GM23338 (cell line): Measurements from ENCODE around the gene OR10J4.

Experiments used
- EZH2 ChIP-seq: fragments of 200-600 bp; sonication (generic); IDR thresholded peaks from one replicate; pipeline ENCODE4 v1.8.0; 2017; ENCODE audit warnings: antibody characterized with exemption, mild to moderate bottlenecking, low read depth; ENCODE audit not compliant: unreplicated experiment
- EZH2phosphoT487 ChIP-seq: fragments of 200-600 bp; sonication (generic); IDR thresholded peaks from one replicate; pipeline ENCODE4 v1.8.1; 2018; ENCODE audit warnings: antibody characterized with exemption; ENCODE audit not compliant: unreplicated experiment
- JUNB ChIP-seq: IDR thresholded peaks from one replicate; pipeline ENCODE4 v1.6.1; 2016; ENCODE audit warnings: antibody characterized with exemption; ENCODE audit not compliant: unreplicated experiment
- POLR2AphosphoS5 ChIP-seq: IDR thresholded peaks from 2 replicates; pipeline ENCODE4 v1.6.1; 2016; ENCODE audit warnings: antibody characterized with exemption, low read depth
- STAT1 ChIP-seq: IDR thresholded peaks from one replicate; pipeline ENCODE4 v1.6.1; 2016; ENCODE audit warnings: antibody characterized with exemption; ENCODE audit not compliant: unreplicated experiment
- ZNF114 ChIP-seq: fragments of 250-450 bp; sonication (Bioruptor Pico); IDR thresholded peaks from 2 replicates; pipeline ENCODE4 v1.5.0; 2020; ENCODE audit warnings: mild to moderate bottlenecking, moderate library complexity
- TF ChIP-seq, protein P1 (sequence below), 2 experiments: fragments of 200-600 bp in 1 of 2; sonication (generic) in 1 of 2; conservative IDR thresholded peaks; 2 replicates each; pipeline versions ENCODE4 v1.5.1 to v1.6.1; 2016 to 2017; ENCODE audit warnings: antibody characterized with exemption in 2 of 2, low read depth in 2 of 2, mild to moderate bottlenecking in 2 of 2, moderate library complexity in 1 of 2
- TF ChIP-seq, protein P2 (sequence below): IDR thresholded peaks from 2 replicates; pipeline ENCODE4 v1.6.1; 2016; ENCODE audit warnings: antibody characterized with exemption
- TF ChIP-seq, protein P3 (sequence below): IDR thresholded peaks from one replicate; pipeline ENCODE4 v1.6.1; 2018; ENCODE audit warnings: antibody characterized with exemption; ENCODE audit not compliant: unreplicated experiment
- TF ChIP-seq, protein P4 (sequence below): fragments of 250-450 bp; sonication (Bioruptor Pico); IDR thresholded peaks from 2 replicates; pipeline ENCODE4 v1.5.0; 2020; ENCODE audit warnings: mild to moderate bottlenecking, moderate library complexity

DNA sequence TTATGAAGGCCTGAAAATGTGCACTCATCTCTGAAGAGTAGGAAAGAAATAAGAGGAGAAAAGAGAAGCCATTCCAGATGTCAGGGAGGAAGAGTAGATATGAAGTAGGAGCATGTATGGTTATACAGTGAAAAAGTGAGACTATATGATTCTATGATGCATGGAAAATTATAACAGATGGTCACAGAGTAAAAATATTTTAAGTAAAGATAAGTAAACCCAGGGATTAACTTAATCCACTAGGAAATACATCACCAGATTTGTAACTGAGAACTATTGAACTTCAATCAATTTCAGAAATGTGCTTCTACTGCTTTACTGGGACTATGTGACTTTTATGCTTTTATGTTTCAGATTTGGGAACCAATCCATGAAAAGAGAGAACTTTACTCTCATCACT lies 7.4 kb downstream of the OR10J4 start, which contains the start of gene OR10J1:
- TF ChIP-seq, protein P1, sequence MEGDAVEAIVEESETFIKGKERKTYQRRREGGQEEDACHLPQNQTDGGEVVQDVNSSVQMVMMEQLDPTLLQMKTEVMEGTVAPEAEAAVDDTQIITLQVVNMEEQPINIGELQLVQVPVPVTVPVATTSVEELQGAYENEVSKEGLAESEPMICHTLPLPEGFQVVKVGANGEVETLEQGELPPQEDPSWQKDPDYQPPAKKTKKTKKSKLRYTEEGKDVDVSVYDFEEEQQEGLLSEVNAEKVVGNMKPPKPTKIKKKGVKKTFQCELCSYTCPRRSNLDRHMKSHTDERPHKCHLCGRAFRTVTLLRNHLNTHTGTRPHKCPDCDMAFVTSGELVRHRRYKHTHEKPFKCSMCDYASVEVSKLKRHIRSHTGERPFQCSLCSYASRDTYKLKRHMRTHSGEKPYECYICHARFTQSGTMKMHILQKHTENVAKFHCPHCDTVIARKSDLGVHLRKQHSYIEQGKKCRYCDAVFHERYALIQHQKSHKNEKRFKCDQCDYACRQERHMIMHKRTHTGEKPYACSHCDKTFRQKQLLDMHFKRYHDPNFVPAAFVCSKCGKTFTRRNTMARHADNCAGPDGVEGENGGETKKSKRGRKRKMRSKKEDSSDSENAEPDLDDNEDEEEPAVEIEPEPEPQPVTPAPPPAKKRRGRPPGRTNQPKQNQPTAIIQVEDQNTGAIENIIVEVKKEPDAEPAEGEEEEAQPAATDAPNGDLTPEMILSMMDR (conservative IDR thresholded peaks at IDR 0.05; ENCODE audit: low read depth in 2 of 2), result no peak
- TF ChIP-seq POLR2AphosphoS5 (no peak), EZH2phosphoT487 (no peak), ZNF114 (CRISPR knock-in tag) (no peak), STAT1 (no peak), EZH2 (no peak), JUNB (no peak)
- TF ChIP-seq, protein P2, sequence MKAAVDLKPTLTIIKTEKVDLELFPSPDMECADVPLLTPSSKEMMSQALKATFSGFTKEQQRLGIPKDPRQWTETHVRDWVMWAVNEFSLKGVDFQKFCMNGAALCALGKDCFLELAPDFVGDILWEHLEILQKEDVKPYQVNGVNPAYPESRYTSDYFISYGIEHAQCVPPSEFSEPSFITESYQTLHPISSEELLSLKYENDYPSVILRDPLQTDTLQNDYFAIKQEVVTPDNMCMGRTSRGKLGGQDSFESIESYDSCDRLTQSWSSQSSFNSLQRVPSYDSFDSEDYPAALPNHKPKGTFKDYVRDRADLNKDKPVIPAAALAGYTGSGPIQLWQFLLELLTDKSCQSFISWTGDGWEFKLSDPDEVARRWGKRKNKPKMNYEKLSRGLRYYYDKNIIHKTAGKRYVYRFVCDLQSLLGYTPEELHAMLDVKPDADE, result no peak
- TF ChIP-seq, protein P3, sequence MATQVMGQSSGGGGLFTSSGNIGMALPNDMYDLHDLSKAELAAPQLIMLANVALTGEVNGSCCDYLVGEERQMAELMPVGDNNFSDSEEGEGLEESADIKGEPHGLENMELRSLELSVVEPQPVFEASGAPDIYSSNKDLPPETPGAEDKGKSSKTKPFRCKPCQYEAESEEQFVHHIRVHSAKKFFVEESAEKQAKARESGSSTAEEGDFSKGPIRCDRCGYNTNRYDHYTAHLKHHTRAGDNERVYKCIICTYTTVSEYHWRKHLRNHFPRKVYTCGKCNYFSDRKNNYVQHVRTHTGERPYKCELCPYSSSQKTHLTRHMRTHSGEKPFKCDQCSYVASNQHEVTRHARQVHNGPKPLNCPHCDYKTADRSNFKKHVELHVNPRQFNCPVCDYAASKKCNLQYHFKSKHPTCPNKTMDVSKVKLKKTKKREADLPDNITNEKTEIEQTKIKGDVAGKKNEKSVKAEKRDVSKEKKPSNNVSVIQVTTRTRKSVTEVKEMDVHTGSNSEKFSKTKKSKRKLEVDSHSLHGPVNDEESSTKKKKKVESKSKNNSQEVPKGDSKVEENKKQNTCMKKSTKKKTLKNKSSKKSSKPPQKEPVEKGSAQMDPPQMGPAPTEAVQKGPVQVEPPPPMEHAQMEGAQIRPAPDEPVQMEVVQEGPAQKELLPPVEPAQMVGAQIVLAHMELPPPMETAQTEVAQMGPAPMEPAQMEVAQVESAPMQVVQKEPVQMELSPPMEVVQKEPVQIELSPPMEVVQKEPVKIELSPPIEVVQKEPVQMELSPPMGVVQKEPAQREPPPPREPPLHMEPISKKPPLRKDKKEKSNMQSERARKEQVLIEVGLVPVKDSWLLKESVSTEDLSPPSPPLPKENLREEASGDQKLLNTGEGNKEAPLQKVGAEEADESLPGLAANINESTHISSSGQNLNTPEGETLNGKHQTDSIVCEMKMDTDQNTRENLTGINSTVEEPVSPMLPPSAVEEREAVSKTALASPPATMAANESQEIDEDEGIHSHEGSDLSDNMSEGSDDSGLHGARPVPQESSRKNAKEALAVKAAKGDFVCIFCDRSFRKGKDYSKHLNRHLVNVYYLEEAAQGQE, result no peak
- TF ChIP-seq, protein P4, sequence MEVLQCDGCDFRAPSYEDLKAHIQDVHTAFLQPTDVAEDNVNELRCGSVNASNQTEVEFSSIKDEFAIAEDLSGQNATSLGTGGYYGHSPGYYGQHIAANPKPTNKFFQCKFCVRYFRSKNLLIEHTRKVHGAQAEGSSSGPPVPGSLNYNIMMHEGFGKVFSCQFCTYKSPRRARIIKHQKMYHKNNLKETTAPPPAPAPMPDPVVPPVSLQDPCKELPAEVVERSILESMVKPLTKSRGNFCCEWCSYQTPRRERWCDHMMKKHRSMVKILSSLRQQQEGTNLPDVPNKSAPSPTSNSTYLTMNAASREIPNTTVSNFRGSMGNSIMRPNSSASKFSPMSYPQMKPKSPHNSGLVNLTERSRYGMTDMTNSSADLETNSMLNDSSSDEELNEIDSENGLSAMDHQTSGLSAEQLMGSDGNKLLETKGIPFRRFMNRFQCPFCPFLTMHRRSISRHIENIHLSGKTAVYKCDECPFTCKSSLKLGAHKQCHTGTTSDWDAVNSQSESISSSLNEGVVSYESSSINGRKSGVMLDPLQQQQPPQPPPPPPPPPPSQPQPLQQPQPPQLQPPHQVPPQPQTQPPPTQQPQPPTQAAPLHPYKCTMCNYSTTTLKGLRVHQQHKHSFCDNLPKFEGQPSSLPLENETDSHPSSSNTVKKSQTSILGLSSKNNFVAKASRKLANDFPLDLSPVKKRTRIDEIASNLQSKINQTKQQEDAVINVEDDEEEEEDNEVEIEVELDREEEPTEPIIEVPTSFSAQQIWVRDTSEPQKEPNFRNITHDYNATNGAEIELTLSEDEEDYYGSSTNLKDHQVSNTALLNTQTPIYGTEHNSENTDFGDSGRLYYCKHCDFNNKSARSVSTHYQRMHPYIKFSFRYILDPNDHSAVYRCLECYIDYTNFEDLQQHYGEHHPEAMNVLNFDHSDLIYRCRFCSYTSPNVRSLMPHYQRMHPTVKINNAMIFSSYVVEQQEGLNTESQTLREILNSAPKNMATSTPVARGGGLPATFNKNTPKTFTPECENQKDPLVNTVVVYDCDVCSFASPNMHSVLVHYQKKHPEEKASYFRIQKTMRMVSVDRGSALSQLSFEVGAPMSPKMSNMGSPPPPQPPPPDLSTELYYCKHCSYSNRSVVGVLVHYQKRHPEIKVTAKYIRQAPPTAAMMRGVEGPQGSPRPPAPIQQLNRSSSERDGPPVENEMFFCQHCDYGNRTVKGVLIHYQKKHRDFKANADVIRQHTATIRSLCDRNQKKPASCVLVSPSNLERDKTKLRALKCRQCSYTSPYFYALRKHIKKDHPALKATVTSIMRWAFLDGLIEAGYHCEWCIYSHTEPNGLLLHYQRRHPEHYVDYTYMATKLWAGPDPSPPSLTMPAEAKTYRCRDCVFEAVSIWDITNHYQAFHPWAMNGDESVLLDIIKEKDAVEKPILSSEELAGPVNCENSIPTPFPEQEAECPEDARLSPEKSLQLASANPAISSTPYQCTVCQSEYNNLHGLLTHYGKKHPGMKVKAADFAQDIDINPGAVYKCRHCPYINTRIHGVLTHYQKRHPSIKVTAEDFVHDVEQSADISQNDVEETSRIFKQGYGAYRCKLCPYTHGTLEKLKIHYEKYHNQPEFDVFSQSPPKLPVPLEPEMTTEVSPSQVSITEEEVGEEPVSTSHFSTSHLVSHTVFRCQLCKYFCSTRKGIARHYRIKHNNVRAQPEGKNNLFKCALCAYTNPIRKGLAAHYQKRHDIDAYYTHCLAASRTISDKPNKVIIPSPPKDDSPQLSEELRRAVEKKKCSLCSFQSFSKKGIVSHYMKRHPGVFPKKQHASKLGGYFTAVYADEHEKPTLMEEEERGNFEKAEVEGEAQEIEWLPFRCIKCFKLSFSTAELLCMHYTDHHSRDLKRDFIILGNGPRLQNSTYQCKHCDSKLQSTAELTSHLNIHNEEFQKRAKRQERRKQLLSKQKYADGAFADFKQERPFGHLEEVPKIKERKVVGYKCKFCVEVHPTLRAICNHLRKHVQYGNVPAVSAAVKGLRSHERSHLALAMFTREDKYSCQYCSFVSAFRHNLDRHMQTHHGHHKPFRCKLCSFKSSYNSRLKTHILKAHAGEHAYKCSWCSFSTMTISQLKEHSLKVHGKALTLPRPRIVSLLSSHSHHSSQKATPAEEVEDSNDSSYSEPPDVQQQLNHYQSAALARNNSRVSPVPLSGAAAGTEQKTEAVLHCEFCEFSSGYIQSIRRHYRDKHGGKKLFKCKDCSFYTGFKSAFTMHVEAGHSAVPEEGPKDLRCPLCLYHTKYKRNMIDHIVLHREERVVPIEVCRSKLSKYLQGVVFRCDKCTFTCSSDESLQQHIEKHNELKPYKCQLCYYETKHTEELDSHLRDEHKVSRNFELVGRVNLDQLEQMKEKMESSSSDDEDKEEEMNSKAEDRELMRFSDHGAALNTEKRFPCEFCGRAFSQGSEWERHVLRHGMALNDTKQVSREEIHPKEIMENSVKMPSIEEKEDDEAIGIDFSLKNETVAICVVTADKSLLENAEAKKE (CRISPR knock-in tag), result no peak
